Measurements from ENCODE around the gene GALNTL6.

The GALNTL6 gene

DNA sequence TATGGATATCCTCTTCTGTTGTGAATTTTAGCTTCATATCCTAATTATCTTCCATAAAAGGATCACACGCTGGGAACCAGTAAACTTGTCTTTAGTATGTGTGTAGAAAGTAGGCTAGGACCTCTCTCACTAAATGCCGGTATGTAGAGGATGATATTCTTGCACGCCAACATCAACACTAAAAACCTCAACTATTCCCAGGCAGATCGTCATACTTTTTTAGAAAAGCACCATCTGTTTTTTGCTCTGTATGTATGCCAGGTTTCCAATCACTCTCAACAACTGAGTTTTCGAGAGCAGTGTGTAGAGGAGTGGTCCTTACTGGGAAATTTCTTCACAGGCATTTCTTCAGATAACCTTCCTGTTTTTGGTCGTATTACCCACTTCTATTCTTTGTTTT, 283.6 kb downstream of the GALNTL6 start:
- Histone ChIP-seq H3K79me1 (replicated peaks; ENCODE audit: low read length, poor library complexity, severe bottlenecking) (no peaks in the 10 kb centered on the region), H2BK5ac (ENCODE audit: low read depth, low read length, poor library complexity, severe bottlenecking) (no peak overlapping the region), H4K91ac (ENCODE audit: low read length) (no peak overlapping the region), H3K9me3 (ENCODE audit: control insufficient read depth, low read length) (no peaks in the 10 kb centered on the region), H2AK5ac (ENCODE audit: low read length, severe bottlenecking) (no peak overlapping the region), H3K4me2 (ENCODE audit: low read length, poor library complexity, severe bottlenecking) (no peak overlapping the region), H3K4me1 (ENCODE audit: control insufficient read depth, insufficient read depth, low read depth, low read length) (no peaks in the 10 kb centered on the region), H3K9ac (ENCODE audit: low read length) (no peak overlapping the region), H3K36me3 (ENCODE audit: control insufficient read depth in 1 of 2, insufficient read depth in 2 of 2, low read depth in 1 of 2, low read length in 2 of 2) (no peaks in the 10 kb centered on the region), H2BK120ac (ENCODE audit: low read depth, low read length) (no peak overlapping the region), H3K18ac (ENCODE audit: low read depth in 1 of 2, low read length in 2 of 2) (no peak overlapping the region), H3K27ac (ENCODE audit: low read length, poor library complexity, severe bottlenecking) (no peak overlapping the region), H3K23ac (ENCODE audit: low read length in 2 of 2) (no peak overlapping the region), H3K27me3 (ENCODE audit: control insufficient read depth in 1 of 2, insufficient read depth in 1 of 2, low read length in 2 of 2) (no peaks in the 10 kb centered on the region), H2BK12ac (ENCODE audit: low read length in 2 of 2) (no peak overlapping the region), H3K4ac (ENCODE audit: low read depth in 1 of 2, low read length in 2 of 2) (no peak overlapping the region), H4K8ac (ENCODE audit: low read length) (no peak overlapping the region), H2BK15ac (ENCODE audit: low read depth, poor library complexity, severe bottlenecking) (no peak overlapping the region), H3K4me3 (ENCODE audit: insufficient read depth in 1 of 2, low read depth in 1 of 2, low read length in 2 of 2) (no peak overlapping the region), H3K14ac (ENCODE audit: low read length in 2 of 2) (no peak overlapping the region), H2AFZ (ENCODE audit: low read depth, low read length) (no peak overlapping the region)
- DNase-seq = no peak
- no CpG with 5 or more reads among the region's 6 CpGs for WGBS

DNA sequence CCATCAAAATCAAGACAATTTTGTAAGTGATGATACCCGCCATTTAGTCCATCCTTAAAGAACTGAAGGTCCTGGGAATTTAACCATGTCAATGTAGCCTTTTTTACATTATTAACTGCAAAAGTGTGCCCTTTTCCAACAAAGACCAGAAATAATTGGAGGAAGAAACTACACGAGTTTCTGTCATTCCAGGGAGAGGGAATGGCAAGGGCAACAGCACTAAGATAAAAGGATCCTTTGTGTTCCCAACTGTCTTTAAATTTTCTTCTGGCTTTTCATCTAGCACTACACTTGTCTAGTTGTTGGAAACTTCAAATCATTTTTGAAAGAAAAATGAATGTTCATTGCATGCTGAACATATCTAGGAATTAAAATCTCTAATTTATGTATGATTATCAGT, 286.2 kb downstream of the GALNTL6 start:
- DNase-seq = no peak
- H3K23ac ChIP-seq (ENCODE audit: low read length in 2 of 2) = no peak overlapping the region
- H3K4me3 ChIP-seq (ENCODE audit: insufficient read depth in 1 of 2, low read depth in 1 of 2, low read length in 2 of 2) = no peak overlapping the region
- H3K79me1 ChIP-seq (replicated peaks; ENCODE audit: low read length, poor library complexity, severe bottlenecking) = no peaks in the 10 kb centered on the region
- no peak overlapping the region for H3K4me2 ChIP-seq (ENCODE audit: low read length, poor library complexity, severe bottlenecking)
- no peak overlapping the region for H4K91ac ChIP-seq (ENCODE audit: low read length)
- H3K27me3 ChIP-seq (ENCODE audit: control insufficient read depth in 1 of 2, insufficient read depth in 1 of 2, low read length in 2 of 2) = no peaks in the 10 kb centered on the region
- H3K36me3 ChIP-seq (ENCODE audit: control insufficient read depth in 1 of 2, insufficient read depth in 2 of 2, low read depth in 1 of 2, low read length in 2 of 2) = no peaks in the 10 kb centered on the region
- H3K27ac ChIP-seq (ENCODE audit: low read length, poor library complexity, severe bottlenecking) = no peak overlapping the region
- no peak overlapping the region for H2BK15ac ChIP-seq (ENCODE audit: low read depth, poor library complexity, severe bottlenecking)
- H2AFZ ChIP-seq (ENCODE audit: low read depth, low read length) = no peak overlapping the region
- no peak overlapping the region for H3K4ac ChIP-seq (ENCODE audit: low read depth in 1 of 2, low read length in 2 of 2)
- no peak overlapping the region for H2AK5ac ChIP-seq (ENCODE audit: low read length, severe bottlenecking)
- H2BK120ac ChIP-seq (ENCODE audit: low read depth, low read length) = no peak overlapping the region
- no peak overlapping the region for H3K14ac ChIP-seq (ENCODE audit: low read length in 2 of 2)
- H3K18ac ChIP-seq (ENCODE audit: low read depth in 1 of 2, low read length in 2 of 2) = no peak overlapping the region
- WGBS = 86% methylated on average over 2 of the region's 2 CpGs
- H3K9me3 ChIP-seq (ENCODE audit: control insufficient read depth, low read length) = no peaks in the 10 kb centered on the region
- no peak overlapping the region for H2BK12ac ChIP-seq (ENCODE audit: low read length in 2 of 2)
- no peak overlapping the region for H4K8ac ChIP-seq (ENCODE audit: low read length)
- no peaks in the 10 kb centered on the region for H3K4me1 ChIP-seq (ENCODE audit: control insufficient read depth, insufficient read depth, low read depth, low read length)
- no peak overlapping the region for H3K9ac ChIP-seq (ENCODE audit: low read length)
- no peak overlapping the region for H2BK5ac ChIP-seq (ENCODE audit: low read depth, low read length, poor library complexity, severe bottlenecking)

DNA sequence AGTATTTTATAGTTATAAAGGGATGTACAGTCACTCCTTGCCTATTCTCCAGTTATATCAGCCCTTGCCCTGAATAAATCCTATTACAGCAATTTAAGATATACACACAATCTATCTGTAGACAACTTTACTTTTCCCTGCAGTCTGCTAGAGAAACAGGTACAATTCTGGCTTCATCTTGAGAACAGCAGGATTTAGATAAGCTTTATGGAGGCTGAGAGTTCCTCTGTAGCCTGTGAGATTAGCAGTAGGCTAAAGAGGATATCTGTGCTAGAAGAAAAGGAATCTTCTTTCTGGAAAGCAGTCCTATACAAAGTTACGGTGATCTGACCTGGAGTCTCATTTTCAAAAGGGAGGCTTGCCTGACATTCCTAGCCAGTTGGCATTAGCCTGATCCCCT, 290.3 kb downstream of the GALNTL6 start:
- no peak overlapping the region for H3K18ac ChIP-seq (ENCODE audit: low read depth in 1 of 2, low read length in 2 of 2)
- H3K36me3 ChIP-seq (ENCODE audit: control insufficient read depth in 1 of 2, insufficient read depth in 2 of 2, low read depth in 1 of 2, low read length in 2 of 2) = no peaks in the 10 kb centered on the region
- no peak overlapping the region for H3K4me3 ChIP-seq (ENCODE audit: insufficient read depth in 1 of 2, low read depth in 1 of 2, low read length in 2 of 2)
- no peak overlapping the region for H2BK12ac ChIP-seq (ENCODE audit: low read length in 2 of 2)
- no peak overlapping the region for H3K14ac ChIP-seq (ENCODE audit: low read length in 2 of 2)
- no peak overlapping the region for H2BK15ac ChIP-seq (ENCODE audit: low read depth, poor library complexity, severe bottlenecking)
- no peak for DNase-seq
- H2BK5ac ChIP-seq (ENCODE audit: low read depth, low read length, poor library complexity, severe bottlenecking) = no peak overlapping the region
- no peak overlapping the region for H4K8ac ChIP-seq (ENCODE audit: low read length)
- H3K4me2 ChIP-seq (ENCODE audit: low read length, poor library complexity, severe bottlenecking) = no peak overlapping the region
- 98% methylated on average over 1 of the region's 1 CpG for WGBS
- H2BK120ac ChIP-seq (ENCODE audit: low read depth, low read length) = no peak overlapping the region
- no peaks in the 10 kb centered on the region for H3K79me1 ChIP-seq (replicated peaks; ENCODE audit: low read length, poor library complexity, severe bottlenecking)
- H3K27me3 ChIP-seq (ENCODE audit: control insufficient read depth in 1 of 2, insufficient read depth in 1 of 2, low read length in 2 of 2) = no peaks in the 10 kb centered on the region
- no peak overlapping the region for H3K23ac ChIP-seq (ENCODE audit: low read length in 2 of 2)
- no peak overlapping the region for H3K9ac ChIP-seq (ENCODE audit: low read length)
- H3K4me1 ChIP-seq (ENCODE audit: control insufficient read depth, insufficient read depth, low read depth, low read length) = no peaks in the 10 kb centered on the region
- no peak overlapping the region for H2AFZ ChIP-seq (ENCODE audit: low read depth, low read length)
- no peak overlapping the region for H3K27ac ChIP-seq (ENCODE audit: low read length, poor library complexity, severe bottlenecking)
- H2AK5ac ChIP-seq (ENCODE audit: low read length, severe bottlenecking) = no peak overlapping the region
- no peaks in the 10 kb centered on the region for H3K9me3 ChIP-seq (ENCODE audit: control insufficient read depth, low read length)
- no peak overlapping the region for H4K91ac ChIP-seq (ENCODE audit: low read length)
- no peak overlapping the region for H3K4ac ChIP-seq (ENCODE audit: low read depth in 1 of 2, low read length in 2 of 2)

DNA sequence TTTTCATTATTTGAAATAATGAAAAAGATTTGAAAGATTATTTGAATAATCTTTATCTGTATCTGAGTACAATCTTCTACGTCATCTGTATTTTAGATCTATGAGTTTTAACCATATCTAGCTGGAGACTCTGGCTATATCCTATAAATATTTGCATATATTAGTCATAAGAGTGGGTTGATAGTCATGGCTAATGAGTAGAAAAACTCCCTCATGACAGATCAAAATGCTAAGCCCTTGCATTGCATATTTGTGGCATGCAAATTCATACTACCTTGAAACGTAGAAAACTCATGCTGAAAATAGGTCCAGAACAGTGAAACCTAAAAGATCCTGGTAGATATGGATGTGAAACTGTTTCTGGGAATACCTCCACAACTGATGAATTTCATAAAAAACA, 291.3 kb downstream of the GALNTL6 start:
- no peak overlapping the region for H3K18ac ChIP-seq (ENCODE audit: low read depth in 1 of 2, low read length in 2 of 2)
- WGBS = no CpG with 5 or more reads among the region's 2 CpGs

More for the DNA sequence above, 291.3 kb downstream of the GALNTL6 start:
- Histone ChIP-seq H2BK15ac (ENCODE audit: low read depth, poor library complexity, severe bottlenecking) (no peak overlapping the region), H3K9ac (ENCODE audit: low read length) (no peak overlapping the region), H2AK5ac (ENCODE audit: low read length, severe bottlenecking) (no peak overlapping the region), H2BK5ac (ENCODE audit: low read depth, low read length, poor library complexity, severe bottlenecking) (no peak overlapping the region), H3K4ac (ENCODE audit: low read depth in 1 of 2, low read length in 2 of 2) (no peak overlapping the region), H3K23ac (ENCODE audit: low read length in 2 of 2) (no peak overlapping the region), H3K27me3 (ENCODE audit: control insufficient read depth in 1 of 2, insufficient read depth in 1 of 2, low read length in 2 of 2) (no peaks in the 10 kb centered on the region), H3K4me1 (ENCODE audit: control insufficient read depth, insufficient read depth, low read depth, low read length) (no peaks in the 10 kb centered on the region), H3K79me1 (replicated peaks; ENCODE audit: low read length, poor library complexity, severe bottlenecking) (no peaks in the 10 kb centered on the region), H3K36me3 (ENCODE audit: control insufficient read depth in 1 of 2, insufficient read depth in 2 of 2, low read depth in 1 of 2, low read length in 2 of 2) (no peaks in the 10 kb centered on the region), H3K27ac (ENCODE audit: low read length, poor library complexity, severe bottlenecking) (no peak overlapping the region), H4K91ac (ENCODE audit: low read length) (no peak overlapping the region), H2BK12ac (ENCODE audit: low read length in 2 of 2) (no peak overlapping the region), H4K8ac (ENCODE audit: low read length) (no peak overlapping the region), H2BK120ac (ENCODE audit: low read depth, low read length) (no peak overlapping the region), H3K9me3 (ENCODE audit: control insufficient read depth, low read length) (no peaks in the 10 kb centered on the region), H3K4me2 (ENCODE audit: low read length, poor library complexity, severe bottlenecking) (no peak overlapping the region), H2AFZ (ENCODE audit: low read depth, low read length) (no peak overlapping the region), H3K14ac (ENCODE audit: low read length in 2 of 2) (no peak overlapping the region), H3K4me3 (ENCODE audit: insufficient read depth in 1 of 2, low read depth in 1 of 2, low read length in 2 of 2) (no peak overlapping the region)
- no peak for DNase-seq
